Loucy (cell line): ENCODE data around the gene PUM2.

ENCODE experiments used
- H2AFZ ChIP-seq: fragments of 200-600 bp; sonication (generic); 2 replicates; pipeline ENCODE4 v1.6.0; 2016; ENCODE audit warnings: antibody characterized with exemption, mild to moderate bottlenecking, low read length, moderate library complexity
- H3F3A ChIP-seq: fragments of 200-600 bp; 2 replicates; pipeline ENCODE4 v1.6.0; 2016; ENCODE audit warnings: antibody characterized with exemption, low read depth, mild to moderate bottlenecking
- H3K27me3 ChIP-seq: fragments of 200-600 bp; sonication (generic); 2 replicates; pipeline ENCODE4 v1.6.1; 2014; ENCODE audit warnings: low read length, mild to moderate bottlenecking; ENCODE audit not compliant: insufficient read depth, poor library complexity, severe bottlenecking
- H3K36me3 ChIP-seq: fragments of 200-600 bp; sonication (generic); 2 replicates; pipeline ENCODE4 v1.6.1; 2016; ENCODE audit warnings: low read length; ENCODE audit not compliant: insufficient read depth
- H3K4me1 ChIP-seq: fragments of 200-600 bp; sonication (generic); 2 replicates; pipeline ENCODE4 v1.5.1; 2014; ENCODE audit warnings: low read length, mild to moderate bottlenecking; ENCODE audit not compliant: insufficient read depth, poor library complexity, severe bottlenecking
- H3K4me2 ChIP-seq: fragments of 200-600 bp; sonication (generic); 2 replicates; pipeline ENCODE4 v1.6.0; 2014; ENCODE audit warnings: antibody characterized with exemption, low read length, low read depth, mild to moderate bottlenecking; ENCODE audit not compliant: poor library complexity, severe bottlenecking
- H3K4me3 ChIP-seq: fragments of 200-600 bp; sonication (generic); 2 replicates; pipeline ENCODE4 v1.5.1; 2014; ENCODE audit warnings: low read length, mild to moderate bottlenecking, mixed read lengths; ENCODE audit not compliant: poor library complexity, severe bottlenecking
- H3K79me2 ChIP-seq: fragments of 200-600 bp; sonication (generic); 2 replicates; pipeline ENCODE4 v1.6.1; 2014; ENCODE audit warnings: low read length; ENCODE audit not compliant: insufficient read depth
- H3K9ac ChIP-seq: fragments of 200-600 bp; sonication (generic); 2 replicates; pipeline ENCODE4 v1.6.0; 2014; ENCODE audit warnings: mild to moderate bottlenecking, low read depth, low read length, moderate library complexity; ENCODE audit not compliant: poor library complexity, severe bottlenecking
- H3K9me2 ChIP-seq: fragments of 200-600 bp; sonication (generic); replicated peaks from 2 replicates; pipeline ENCODE4 v1.6.1; 2016; ENCODE audit warnings: low read depth, low read length, mixed read lengths
- H3K9me3 ChIP-seq: fragments of 200-600 bp; sonication (generic); 2 replicates; pipeline ENCODE4 v1.6.1; 2014; ENCODE audit warnings: mild to moderate bottlenecking, antibody characterized with exemption, low read length, low read depth; ENCODE audit not compliant: insufficient read depth
- H4K20me1 ChIP-seq: fragments of 200-600 bp; sonication (generic); 2 replicates; pipeline ENCODE4 v1.6.0; 2014; ENCODE audit warnings: antibody characterized with exemption, low read length, mild to moderate bottlenecking; ENCODE audit not compliant: insufficient read depth, poor library complexity, severe bottlenecking
- CTCF ChIP-seq: fragments of 200-600 bp; sonication (generic); conservative IDR thresholded peaks from 2 replicates; pipeline ENCODE4 v1.5.1; 2014; ENCODE audit warnings: mild to moderate bottlenecking, antibody characterized with exemption, low read length
- EZH2phosphoT487 ChIP-seq: fragments of 200-600 bp; IDR thresholded peaks from 2 replicates; pipeline ENCODE4 v1.6.1; 2018; ENCODE audit warnings: antibody characterized with exemption, mild to moderate bottlenecking, moderate library complexity, borderline replicate concordance

PUM2 gene

GRCh38 chr2:20382965-20383810, 32.5 kb upstream of the PUM2 start:
- H3K79me2 ChIP-seq: no peaks in the 10 kb centered on the region
- no peaks in the 10 kb centered on the region for H3K9me3 ChIP-seq
- no peak for TF ChIP-seq CTCF
- TF ChIP-seq EZH2phosphoT487: no peak
- H3F3A ChIP-seq: no peaks in the 10 kb centered on the region
- no peak overlapping the region for H3K4me3 ChIP-seq
- no peak overlapping the region for H2AFZ ChIP-seq
- no peak overlapping the region for H3K4me2 ChIP-seq
- no peak overlapping the region for H3K9ac ChIP-seq
- H4K20me1 ChIP-seq: no peaks in the 10 kb centered on the region
- H3K4me1 ChIP-seq: no peaks in the 10 kb centered on the region
- H3K9me2 ChIP-seq: no peaks in the 10 kb centered on the region
- no peaks in the 10 kb centered on the region for H3K27me3 ChIP-seq
- H3K36me3 ChIP-seq: no peaks in the 10 kb centered on the region

- H3K9me3 ChIP-seq: no peaks in the 10 kb centered on the region
- H3K36me3 ChIP-seq: no peaks in the 10 kb centered on the region
- no peaks in the 10 kb centered on the region for H3K79me2 ChIP-seq
- H3K9me2 ChIP-seq: no peaks in the 10 kb centered on the region
- no peak overlapping the region for H3K4me3 ChIP-seq
- no peaks in the 10 kb centered on the region for H3K4me1 ChIP-seq
- H3K4me2 ChIP-seq: no peak overlapping the region
- H3K27me3 ChIP-seq: no peaks in the 10 kb centered on the region
- no peaks in the 10 kb centered on the region for H4K20me1 ChIP-seq
- H3F3A ChIP-seq: no peaks in the 10 kb centered on the region
- TF ChIP-seq CTCF (no peak), EZH2phosphoT487 (no peak)
- no peak overlapping the region for H2AFZ ChIP-seq
- H3K9ac ChIP-seq: no peak overlapping the region
These were observed 30.8 kb upstream of the PUM2 start for GRCh38 chr2:20381457-20381856.

GRCh38 chr2:20378891-20379519, 28.4 kb upstream of the PUM2 start:
- H3K4me2 ChIP-seq: no peak overlapping the region
- H3K4me3 ChIP-seq: no peak overlapping the region
- no peaks in the 10 kb centered on the region for H3K79me2 ChIP-seq
- H3K27me3 ChIP-seq: no peaks in the 10 kb centered on the region
- no peaks in the 10 kb centered on the region for H3K36me3 ChIP-seq
- H3K9me3 ChIP-seq: no peaks in the 10 kb centered on the region
- no peaks in the 10 kb centered on the region for H4K20me1 ChIP-seq
- H3K9me2 ChIP-seq: no peaks in the 10 kb centered on the region
- TF ChIP-seq CTCF (peak; percentile 71), EZH2phosphoT487 (no peak)
- H2AFZ ChIP-seq: no peak overlapping the region
- no peaks in the 10 kb centered on the region for H3F3A ChIP-seq
- H3K4me1 ChIP-seq: no peaks in the 10 kb centered on the region
- H3K9ac ChIP-seq: no peak overlapping the region
